Uterus (tissue), 4 donors: Measurements from ENCODE around the gene HOXB8. TPM values are rescaled to one million over a fixed set of nuclear protein-coding genes. Genes with fewer than 3 reads are reported as not detected.

Experiments used
- DNase-seq, 2 donors: peaks; one replicate each; pipeline ENCODE4 v3.0.0-alpha.2; 2019 to 2020
- H3K27ac ChIP-seq, 2 donors: fragments of 200-600 bp; sonication (generic); 1 replicate in 1 of 2; 2 replicates in 1 of 2; pipeline ENCODE4 v1.5.1; 2016 to 2018
- H3K27me3 ChIP-seq, 2 donors: fragments of 200-600 bp; sonication (generic); one replicate each; pipeline ENCODE4 v1.5.1; 2018 to 2019; ENCODE audit warnings: control low read depth in 1 of 2
- H3K36me3 ChIP-seq, 2 donors: fragments of 200-600 bp; sonication (generic); one replicate each; pipeline ENCODE4 v1.5.1; 2019; ENCODE audit warnings: control low read depth in 1 of 2
- H3K4me1 ChIP-seq, 2 donors: fragments of 200-600 bp; sonication (generic); one replicate each; pipeline ENCODE4 v1.5.1; 2018 to 2019; ENCODE audit warnings: control low read depth in 1 of 2
- H3K4me3 ChIP-seq, 2 donors: fragments of 200-600 bp; sonication (generic); 1 replicate in 1 of 2; 2 replicates in 1 of 2; pipeline ENCODE4 v1.5.1; 2018 to 2019; ENCODE audit warnings: mild to moderate bottlenecking in 1 of 2
- H3K9me3 ChIP-seq, 2 donors: fragments of 200-600 bp; sonication (generic); one replicate each; pipeline ENCODE4 v1.5.1; 2019; ENCODE audit warnings: control low read depth in 1 of 2
- CTCF ChIP-seq, 4 experiments: fragments of 200-600 bp in 2 of 4; fragments of 450-650 bp in 2 of 4; sonication (generic) in 2 of 4; IDR thresholded peaks; one replicate each; pipeline ENCODE4 v1.5.1; 2016 to 2019; ENCODE audit warnings: antibody characterized with exemption in 4 of 4, mild to moderate bottlenecking in 2 of 4, moderate library complexity in 1 of 4
- POLR2A ChIP-seq, 2 donors: fragments of 450-650 bp; IDR thresholded peaks; one replicate each; pipeline ENCODE4 v1.6.1; 2016; ENCODE audit warnings: antibody characterized with exemption in 2 of 2, mild to moderate bottlenecking in 1 of 2, moderate library complexity in 1 of 2
- intact Hi-C: fragments of 100-400 bp; cut with DNase I; formaldehyde crosslinking; loops from one replicate; pipeline ENCODE4 v1.15.1; 2023; ENCODE audit warnings: low total_unique reads
- total RNA-seq, 4 donors: library from RNA; depleted of rRNA in 3 of 4; stranded (reverse); fragments of >200 nt in 3 of 4; gene quantifications; one replicate each; pipeline versions ENCODE4 v1.1.0 to v1.2.4, GENCODE V29; 2014 to 2023
- donor health status: DM: yes; HTN: yes; CAD: no.

HOXB8 gene
- total RNA-seq, 4 donors from 2014 or later, result 0.29 to 9.5 (median 1.9) TPM; not detected in 1

GRCh38 chr17:48639982-48640857 is 25.1 kb upstream of the HOXB8 start:
- H3K27me3 ChIP-seq, result peaks cover 9 to 62% of the 10 kb centered on the region in 2 donors
- no peak overlapping the region for H3K27ac ChIP-seq
- TF ChIP-seq CTCF (IDR thresholded peaks at IDR 0.05), result no peak
- TF ChIP-seq POLR2A (IDR thresholded peaks at IDR 0.05), result no peak
- no peak for DNase-seq
- no peaks in the 10 kb centered on the region for H3K9me3 ChIP-seq
- no peaks in the 10 kb centered on the region for H3K4me1 ChIP-seq
- intact Hi-C loops, result no loop called here
- H3K4me3 ChIP-seq, result no peak overlapping the region
- no peaks in the 10 kb centered on the region for H3K36me3 ChIP-seq

GRCh38 chr17:48639136-48639535 is 24.0 kb upstream of the HOXB8 start:
- Histone ChIP-seq H3K4me3 (no peak overlapping the region), H3K36me3 (no peaks in the 10 kb centered on the region), H3K27ac (no peak overlapping the region), H3K9me3 (no peaks in the 10 kb centered on the region), H3K4me1 (no peaks in the 10 kb centered on the region), H3K27me3 (peaks cover 12 to 67% of the 10 kb centered on the region in 2 donors)
- TF ChIP-seq POLR2A (IDR thresholded peaks at IDR 0.05), result no peak
- no peak for TF ChIP-seq CTCF (IDR thresholded peaks at IDR 0.05)
- no peak for DNase-seq
- intact Hi-C loops, result no loop called here

GRCh38 chr17:48637323-48638260 is 22.5 kb upstream of the HOXB8 start:
- Histone ChIP-seq H3K36me3 (no peaks in the 10 kb centered on the region), H3K27me3 (peaks cover 18 to 70% of the 10 kb centered on the region in 2 donors), H3K4me1 (no peaks in the 10 kb centered on the region), H3K9me3 (no peaks in the 10 kb centered on the region), H3K4me3 (no peak overlapping the region), H3K27ac (no peak overlapping the region)
- TF ChIP-seq CTCF (IDR thresholded peaks at IDR 0.05) (no peak), POLR2A (IDR thresholded peaks at IDR 0.05) (no peak)
- DNase-seq, result no peak
- intact Hi-C loops, result no loop called here

- intact Hi-C loops, result no loop called here
- H3K36me3 ChIP-seq, result no peaks in the 10 kb centered on the region
- H3K27me3 ChIP-seq, result peaks cover 14 to 62% of the 10 kb centered on the region in 2 donors
- H3K27ac ChIP-seq, result no peak overlapping the region
- H3K4me3 ChIP-seq, result no peak overlapping the region
- no peaks in the 10 kb centered on the region for H3K4me1 ChIP-seq
- no peaks in the 10 kb centered on the region for H3K9me3 ChIP-seq
- peak; percentile 44 to 46 for DNase-seq
- TF ChIP-seq POLR2A (IDR thresholded peaks at IDR 0.05), result no peak
- TF ChIP-seq CTCF (IDR thresholded peaks at IDR 0.05), result peak in 2 of 4 experiments; percentile 31 to 41
Measured at GRCh38 chr17:48636177-48637018, 21.3 kb upstream of the HOXB8 start.
